GM19351 (cell line): Measurements from ENCODE around the gene LRRK1.

Experiments used
- ATAC-seq: cut with Tn5 transposase; IDR thresholded peaks from one replicate; pipeline ENCODE4 v1.9.1; 2021; ENCODE audit warnings: mild to moderate bottlenecking, moderate library complexity; ENCODE audit not compliant: unreplicated experiment

LRRK1 gene

GRCh38 chr15:100966997-100967396, 47.8 kb downstream of the LRRK1 start:
- ATAC-seq, result no peak

- ATAC-seq, result peak; percentile 86
These were observed 49.2 kb downstream of the LRRK1 start for GRCh38 chr15:100968050-100968966.

- ATAC-seq, result no peak
These were observed 53.8 kb downstream of the LRRK1 start for GRCh38 chr15:100972975-100973350.

- ATAC-seq, result no peak
These were observed 54.4 kb downstream of the LRRK1 start for GRCh38 chr15:100973351-100974111.

- no peak for ATAC-seq
These were observed 55.9 kb downstream of the LRRK1 start for GRCh38 chr15:100975043-100975442.

- no peak for ATAC-seq
These were observed 61.4 kb downstream of the LRRK1 start for GRCh38 chr15:100980410-100981046.

GRCh38 chr15:100981086-100981485, 61.9 kb downstream of the LRRK1 start:
- ATAC-seq, result no peak

GRCh38 chr15:100983221-100983620, 64.1 kb downstream of the LRRK1 start:
- no peak for ATAC-seq

- ATAC-seq, result no peak
These were observed 66.2 kb downstream of the LRRK1 start for GRCh38 chr15:100985401-100985800.

- ATAC-seq, result no peak
These were observed 67.2 kb downstream of the LRRK1 start for GRCh38 chr15:100986158-100986896.

- no peak for ATAC-seq
These were observed 68.0 kb downstream of the LRRK1 start for GRCh38 chr15:100987143-100987542.

GRCh38 chr15:100988297-100988696, 69.1 kb downstream of the LRRK1 start:
- no peak for ATAC-seq

- ATAC-seq, result no peak
These were observed 69.7 kb downstream of the LRRK1 start for GRCh38 chr15:100988857-100989256.

GRCh38 chr15:100994597-100995446, 75.7 kb downstream of the LRRK1 start:
- no peak for ATAC-seq

GRCh38 chr15:100995471-100996430, 76.6 kb downstream of the LRRK1 start:
- no peak for ATAC-seq

- no peak for ATAC-seq
These were observed 78.3 kb downstream of the LRRK1 start for GRCh38 chr15:100997442-100997841.

- ATAC-seq, result no peak
These were observed 79.5 kb downstream of the LRRK1 start for GRCh38 chr15:100998630-100999029.

GRCh38 chr15:100999369-100999768, 80.2 kb downstream of the LRRK1 start:
- ATAC-seq, result no peak

- ATAC-seq, result no peak
These were observed 81.1 kb downstream of the LRRK1 start for GRCh38 chr15:101000271-101000681.
